K562 (cell line): ENCODE measurements around the gene PID1. TPM values are rescaled to one million over a fixed set of nuclear protein-coding genes. Genes with fewer than 3 reads are reported as not detected.

Source experiments
- ATAC-seq: fragments of 200-7000 bp; cut with Tn5 transposase; 3 replicates; pipeline ENCODE4 v1.9.1; 2020; ENCODE audit warnings: moderate library complexity
- BruUV-seq: library from RNA; stranded (reverse); fragments of 400-500 nt; replicated peaks from 2 replicates; lab custom pipeline; 2021; lab: Mats Ljungman, UMichigan
- CTCF ChIA-PET: fragments of 300-600 bp; formaldehyde crosslinking; extraction: SDS; loops from one replicate; lab custom pipeline; 2021; ENCODE audit warnings: low intra/inter-chr PET ratio; lab: Yijun Ruan, JAX
- POLR2A ChIA-PET: fragments of 300-600, 350-650 bp; sonication (Branson Sonifier 250); formaldehyde crosslinking; extraction: SDS; loops from one replicate; lab custom pipeline; 2021; ENCODE audit warnings: antibody characterized with exemption, inconsistent platforms; lab: Yijun Ruan, JAX
- DNase-seq, 4 experiments: peaks; one replicate each; pipeline versions ENCODE4 v3.0.0 to v3.0.0-alpha.2; 2011 to 2018; ENCODE audit warnings: low spot score in 3 of 4, mixed read lengths in 3 of 4; ENCODE audit errors: extremely low read depth in 1 of 4
- FAIRE-seq: peaks from 2 replicates; lab custom pipeline; 2011; peaks lifted over from hg19 to GRCh38; lab: Jason Lieb, UNC
- H2AFZ ChIP-seq: 2 replicates; pipeline ENCODE4 v1.6.0; 2011; ENCODE audit warnings: low read depth, low read length, control low read depth, inconsistent platforms
- H3K27ac ChIP-seq: fragments of 200-600 bp; 3 replicates; pipeline ENCODE4 v1.8.0; 2011; ENCODE audit warnings: low read depth, mild to moderate bottlenecking, control low read depth, inconsistent platforms, low read length, moderate library complexity, mixed read lengths; ENCODE audit errors: extremely low read depth
- H3K27me3 ChIP-seq, 2 experiments: fragments of 300-600 bp in 1 of 2; 2 replicates in 1 of 2; 3 replicates in 1 of 2; pipeline versions ENCODE4 v1.6.0 to v1.8.0; 2011; ENCODE audit warnings: inconsistent platforms in 2 of 2, low read length in 2 of 2, mild to moderate bottlenecking in 1 of 2, mixed read lengths in 1 of 2, moderate library complexity in 1 of 2; ENCODE audit not compliant: control insufficient read depth in 2 of 2, insufficient read depth in 2 of 2
- H3K36me3 ChIP-seq: fragments of 300-600 bp; 3 replicates; pipeline ENCODE4 v1.8.0; 2011; ENCODE audit warnings: mild to moderate bottlenecking, low read length, inconsistent platforms; ENCODE audit not compliant: control insufficient read depth, insufficient read depth
- H3K4me1 ChIP-seq, 2 experiments: fragments of 200-600 bp in 1 of 2; replicated peaks in 1 of 2; 2 replicates in 1 of 2; 3 replicates in 1 of 2; pipeline versions ENCODE4 v1.5.1 to v1.8.0; 2011; ENCODE audit warnings: inconsistent platforms in 2 of 2, low read length in 2 of 2, mild to moderate bottlenecking in 1 of 2, mixed read lengths in 1 of 2, moderate library complexity in 1 of 2; ENCODE audit not compliant: control insufficient read depth in 2 of 2, insufficient read depth in 2 of 2
- H3K4me2 ChIP-seq: 2 replicates; pipeline ENCODE4 v1.6.1; 2011; ENCODE audit warnings: low read length, control low read depth, inconsistent platforms, mixed read lengths; ENCODE audit not compliant: insufficient read depth
- H3K4me3 ChIP-seq: fragments of 200-600 bp; sonication (generic), shearing (Covaris generic); 2 replicates; pipeline ENCODE4 v1.5.1; 2016; ENCODE audit warnings: control low read depth, inconsistent platforms
- H3K79me2 ChIP-seq: fragments of 200-600 bp; 3 replicates; pipeline ENCODE4 v1.8.0; 2011; ENCODE audit warnings: low read length, inconsistent platforms; ENCODE audit not compliant: control insufficient read depth, insufficient read depth
- H3K9ac ChIP-seq, 2 experiments: 2 replicates each; pipeline versions ENCODE4 v1.6.0 to v1.6.1; 2011; ENCODE audit warnings: low read depth in 2 of 2, low read length in 2 of 2, control low read depth in 1 of 2, inconsistent platforms in 1 of 2, mild to moderate bottlenecking in 1 of 2, mixed read lengths in 1 of 2; ENCODE audit not compliant: insufficient read depth in 1 of 2
- H3K9me1 ChIP-seq: one replicate; pipeline ENCODE4 v1.6.0; 2011; ENCODE audit warnings: inconsistent platforms, mild to moderate bottlenecking, low read length, moderate library complexity; ENCODE audit not compliant: control insufficient read depth, insufficient read depth
- H3K9me3 ChIP-seq: replicated peaks from 2 replicates; pipeline ENCODE4 v1.5.1; 2011; ENCODE audit warnings: low read depth, low read length, inconsistent platforms; ENCODE audit not compliant: control insufficient read depth, insufficient read depth
- H4K20me1 ChIP-seq: replicated peaks from 2 replicates; pipeline ENCODE4 v1.6.1; 2011; ENCODE audit warnings: low read length, inconsistent platforms, mixed read lengths; ENCODE audit not compliant: control insufficient read depth, insufficient read depth
- CSDE1 ChIP-seq, 2 experiments: fragments of 450-650 bp; IDR thresholded peaks; 2 replicates each; pipeline ENCODE4 v1.6.1; 2016; ENCODE audit warnings: mild to moderate bottlenecking in 1 of 2
- KLF1 ChIP-seq: fragments of 450-650 bp; IDR thresholded peaks from 2 replicates; pipeline ENCODE4 v1.6.1; 2016; ENCODE audit warnings: missing genetic modification characterization, missing compliant biosample characterization
- SPI1 ChIP-seq: IDR thresholded peaks from 2 replicates; pipeline ENCODE4 v1.6.1; 2011; ENCODE audit warnings: low read depth, low read length, control low read depth, borderline replicate concordance
- ZNF347 ChIP-seq: fragments of 450-650 bp; formaldehyde crosslinking; IDR thresholded peaks from 2 replicates; pipeline ENCODE4 v1.4.0; 2020; ENCODE audit warnings: low read depth, mild to moderate bottlenecking, moderate library complexity
- ZNF445 ChIP-seq: fragments of 250-450 bp; sonication (Bioruptor Pico); IDR thresholded peaks from 2 replicates; pipeline ENCODE4 v1.4.0; 2020; ENCODE audit warnings: low read depth, mild to moderate bottlenecking, moderate library complexity
- WGBS: fragments of 100-300 bp; shearing (Covaris generic); methylation state at CpG from one replicate; pipeline ENCODE4 v1.1.6; 2016; ENCODE audit warnings: low coverage, mixed read lengths; ENCODE audit not compliant: insufficient coverage; ENCODE audit errors: missing lambda C conversion rate; 5-methylcytosine and 5-hydroxymethylcytosine counted together
- in situ Hi-C: fragments of 300-500 bp; cut with MboI; formaldehyde crosslinking; loops from 4 replicates; pipeline ENCODE4 v1.15.0; 2018; ENCODE audit warnings: inconsistent platforms, mixed read lengths
- intact Hi-C: fragments of 100-400 bp; cut with micrococcal nuclease; formaldehyde crosslinking; loops from 2 replicates; pipeline ENCODE4 v1.14.2; 2022
- polyA plus RNA-seq, 8 experiments: library from polyadenylated mRNA; depleted of rRNA in 4 of 8; stranded (reverse) in 5 of 8; unstranded in 3 of 8; fragments of >200 nt; fragmentation: Nextera tagmentation in 2 of 8; fragmentation: Illumina TruSeq in 1 of 8; extraction: Ambion mirVana in 2 of 8; extraction: Trizol in 1 of 8; gene quantifications; 2 replicates each; pipeline versions ENCODE4 v1.2.1 to v1.2.3, GENCODE V29; 2011 to 2014; ENCODE audit warnings: inconsistent platforms in 1 of 8, missing spikeins in 1 of 8
- total RNA-seq, 7 experiments: library from RNA; depleted of rRNA in 6 of 7; stranded (reverse); fragments of >200 nt in 6 of 7; fragmentation: Illumina TruSeq in 2 of 7; extraction: Trizol in 2 of 7; gene quantifications; 2 replicates each; pipeline versions ENCODE4 v1.2.1 to v1.2.3, GENCODE V29; 2011 to 2021; ENCODE audit warnings: low replicate concordance in 1 of 7
- TF ChIP-seq, protein P1 (sequence below): conservative IDR thresholded peaks from 2 replicates; pipeline ENCODE4 v1.6.1; 2011; ENCODE audit warnings: low read depth, mild to moderate bottlenecking, low read length; ENCODE audit not compliant: control insufficient read depth

The PID1 gene
- total and polyA plus RNA-seq, 9 of the 15 experiments (the other 6 are each of a cell fraction or from before 2014, with no cell fraction given) = not detected

DNA sequence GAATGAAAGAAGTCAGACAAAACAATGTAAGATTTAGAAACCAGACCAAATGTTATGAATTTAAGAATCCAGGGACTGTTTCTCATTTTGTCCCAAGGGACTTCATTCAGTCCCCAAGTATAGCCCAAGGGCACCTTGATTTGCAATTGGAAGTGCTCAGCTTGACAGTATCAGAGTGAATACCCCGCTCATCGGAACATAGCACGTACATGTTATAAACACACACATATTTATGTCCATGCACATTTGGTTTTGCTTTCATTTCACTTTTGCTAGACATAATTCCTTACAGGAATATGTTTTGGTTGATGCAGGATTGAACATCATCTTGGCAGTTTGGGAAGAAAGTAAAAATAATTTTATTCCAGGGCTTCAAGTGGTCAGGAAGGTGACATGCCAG is 100.2 kb downstream of the PID1 start:
- no peak overlapping the region for H3K27ac ChIP-seq
- TF ChIP-seq CSDE1 (IDR thresholded peaks at IDR 0.05) (no peak), KLF1 (no peak), SPI1 (no peak), ZNF445 (CRISPR knock-in tag) (no peak), ZNF347 (CRISPR knock-in tag) (no peak)
- TF ChIP-seq, protein P1, sequence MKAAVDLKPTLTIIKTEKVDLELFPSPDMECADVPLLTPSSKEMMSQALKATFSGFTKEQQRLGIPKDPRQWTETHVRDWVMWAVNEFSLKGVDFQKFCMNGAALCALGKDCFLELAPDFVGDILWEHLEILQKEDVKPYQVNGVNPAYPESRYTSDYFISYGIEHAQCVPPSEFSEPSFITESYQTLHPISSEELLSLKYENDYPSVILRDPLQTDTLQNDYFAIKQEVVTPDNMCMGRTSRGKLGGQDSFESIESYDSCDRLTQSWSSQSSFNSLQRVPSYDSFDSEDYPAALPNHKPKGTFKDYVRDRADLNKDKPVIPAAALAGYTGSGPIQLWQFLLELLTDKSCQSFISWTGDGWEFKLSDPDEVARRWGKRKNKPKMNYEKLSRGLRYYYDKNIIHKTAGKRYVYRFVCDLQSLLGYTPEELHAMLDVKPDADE = no peak
- H4K20me1 ChIP-seq = no peaks in the 10 kb centered on the region
- POLR2A ChIA-PET = no interaction called here
- H3K27me3 ChIP-seq = no peaks in the 10 kb centered on the region
- H3K4me3 ChIP-seq = no peak overlapping the region
- H3K9ac ChIP-seq = no peak overlapping the region
- BruUV-seq = no TSS peak
- ATAC-seq (no peak), DNase-seq (no peak), FAIRE-seq (no peak)
- H3K79me2 ChIP-seq = no peaks in the 10 kb centered on the region
- H3K4me2 ChIP-seq = no peak overlapping the region
- in situ Hi-C loops = no loop called here
- CTCF ChIA-PET = no interaction called here
- no peaks in the 10 kb centered on the region for H3K9me1 ChIP-seq
- H2AFZ ChIP-seq = no peak overlapping the region
- 0% methylated on average over 3 of the region's 3 CpGs for WGBS
- H3K4me1 ChIP-seq = no peaks in the 10 kb centered on the region
- no peaks in the 10 kb centered on the region for H3K9me3 ChIP-seq
- H3K36me3 ChIP-seq = no peaks in the 10 kb centered on the region
- intact Hi-C loops = no loop called here
